CD14-positive monocyte (primary cell): ENCODE results near the gene FAM53B. TPM values are rescaled to one million over a fixed set of nuclear protein-coding genes. Genes with fewer than 3 reads are reported as not detected.

ENCODE experiments used
- DNase-seq, 3 donors: peaks; one replicate each; pipeline ENCODE4 v3.0.0-alpha.2; 2011 to 2022
- H2AFZ ChIP-seq: 2 replicates; pipeline ENCODE4 v1.6.0; 2012; ENCODE audit warnings: mild to moderate bottlenecking, low read depth, low read length, inconsistent platforms; ENCODE audit not compliant: insufficient read depth, poor library complexity, severe bottlenecking
- H3K27ac ChIP-seq, 2 donors: 1 replicate in 1 of 2; 2 replicates in 1 of 2; pipeline ENCODE4 v1.5.1; 2012 to 2013; ENCODE audit warnings: low read length in 2 of 2, control low read depth in 1 of 2, inconsistent platforms in 1 of 2, low read depth in 1 of 2, mild to moderate bottlenecking in 1 of 2
- H3K27me3 ChIP-seq, 2 donors: one replicate each; pipeline versions ENCODE4 v1.6.0 to v1.6.1; 2011 to 2013; ENCODE audit warnings: low read length in 2 of 2; ENCODE audit not compliant: control insufficient read depth in 2 of 2, insufficient read depth in 2 of 2
- H3K36me3 ChIP-seq, 2 donors: replicated peaks in 1 of 2; 1 replicate in 1 of 2; 2 replicates in 1 of 2; pipeline versions ENCODE4 v1.5.1 to v1.6.1; 2012 to 2013; ENCODE audit warnings: low read length in 2 of 2, control low read depth in 1 of 2, inconsistent platforms in 1 of 2, mild to moderate bottlenecking in 1 of 2; ENCODE audit not compliant: insufficient read depth in 2 of 2, control insufficient read depth in 1 of 2
- H3K4me1 ChIP-seq, 2 donors: 1 replicate in 1 of 2; 2 replicates in 1 of 2; pipeline versions ENCODE4 v1.5.1 to v1.6.1; 2012 to 2013; ENCODE audit warnings: low read length in 2 of 2, control low read depth in 1 of 2, inconsistent platforms in 1 of 2, mild to moderate bottlenecking in 1 of 2, moderate library complexity in 1 of 2; ENCODE audit not compliant: insufficient read depth in 2 of 2, control insufficient read depth in 1 of 2
- H3K4me2 ChIP-seq: replicated peaks from 2 replicates; pipeline ENCODE3; 2012; ENCODE audit warnings: low read length, moderate library complexity, mild to moderate bottlenecking; ENCODE audit not compliant: poor library complexity, severe bottlenecking; ENCODE audit errors: extremely low read depth
- H3K4me3 ChIP-seq, 3 experiments: fragments of 200-600 bp in 1 of 3; sonication (generic) in 1 of 3; replicated peaks in 1 of 3; 1 replicate in 2 of 3; 2 replicates in 1 of 3; pipeline ENCODE4 v1.5.1; 2011 to 2013; ENCODE audit warnings: low read length in 3 of 3, mild to moderate bottlenecking in 3 of 3, control low read depth in 2 of 3, low read depth in 2 of 3, inconsistent platforms in 1 of 3, moderate library complexity in 1 of 3
- H3K79me2 ChIP-seq: 2 replicates; pipeline ENCODE4 v1.6.0; 2012; ENCODE audit warnings: mild to moderate bottlenecking, control low read depth, inconsistent platforms, low read length, moderate library complexity; ENCODE audit not compliant: insufficient read depth
- H3K9ac ChIP-seq: 2 replicates; pipeline ENCODE4 v1.6.0; 2017; ENCODE audit warnings: low read length, mild to moderate bottlenecking; ENCODE audit not compliant: insufficient read depth, poor library complexity, severe bottlenecking
- H3K9me3 ChIP-seq, 2 donors: replicated peaks in 1 of 2; 1 replicate in 1 of 2; 2 replicates in 1 of 2; pipeline versions ENCODE4 v1.5.1 to v1.6.1; 2012 to 2013; ENCODE audit warnings: low read length in 2 of 2, control low read depth in 1 of 2; ENCODE audit not compliant: control insufficient read depth in 1 of 2, insufficient read depth in 1 of 2
- H4K20me1 ChIP-seq: 2 replicates; pipeline ENCODE4 v1.6.0; 2012; ENCODE audit warnings: mild to moderate bottlenecking, low read length, control low read depth, moderate library complexity; ENCODE audit not compliant: insufficient read depth
- H3K27ac Mint-ChIP-seq, 7 donors: one replicate each; pipeline ENCODE4 v1.8.0; 2020; ENCODE audit warnings: mild to moderate bottlenecking in 7 of 7, mixed read lengths in 7 of 7, moderate library complexity in 6 of 7, inconsistent platforms in 2 of 7
- H3K27me3 Mint-ChIP-seq, 3 donors: one replicate each; pipeline ENCODE4 v1.8.0; 2021 to 2022; ENCODE audit warnings: low read depth in 3 of 3, mild to moderate bottlenecking in 3 of 3, mixed read lengths in 3 of 3, moderate library complexity in 3 of 3, inconsistent platforms in 1 of 3
- H3K36me3 Mint-ChIP-seq, 2 donors: one replicate each; pipeline ENCODE4 v1.8.0; 2020; ENCODE audit warnings: mixed read lengths in 2 of 2, inconsistent platforms in 1 of 2, mild to moderate bottlenecking in 1 of 2
- H3K4me1 Mint-ChIP-seq: one replicate; pipeline ENCODE4 v1.8.0; 2020; ENCODE audit warnings: mild to moderate bottlenecking, mixed read lengths
- H3K4me3 Mint-ChIP-seq, 2 donors: one replicate each; pipeline ENCODE4 v1.8.0; 2020; ENCODE audit warnings: mild to moderate bottlenecking in 2 of 2, mixed read lengths in 2 of 2, moderate library complexity in 1 of 2
- H3K9me3 Mint-ChIP-seq, 7 donors: one replicate each; pipeline ENCODE4 v1.8.0; 2020 to 2022; ENCODE audit warnings: mixed read lengths in 7 of 7, mild to moderate bottlenecking in 6 of 7, moderate library complexity in 6 of 7, inconsistent platforms in 2 of 7
- WGBS: methylation state at CpG from one replicate; pipeline ENCODE4 v1.1.5; 2013; ENCODE audit warnings: missing lambda C conversion rate; ENCODE audit not compliant: insufficient coverage; 5-methylcytosine and 5-hydroxymethylcytosine counted together
- intact Hi-C, 2 donors: fragments of 100-400 bp; cut with micrococcal nuclease; formaldehyde crosslinking; loops; one replicate each; pipeline versions ENCODE4 v1.15.0 to v1.15.1; 2023
- polyA plus RNA-seq, 3 donors: library from polyadenylated mRNA; depleted of rRNA in 1 of 3; unstranded in 2 of 3; stranded (reverse) in 1 of 3; fragments of 300-500 nt in 2 of 3; fragments of >200 nt in 1 of 3; fragmentation: Illumina TruSeq in 2 of 3; gene quantifications; 1 replicate in 2 of 3; 2 replicates in 1 of 3; pipeline ENCODE4 v1.2.3, GENCODE V29; 2012 to 2021
- TF ChIP-seq, protein P1 (sequence below): fragments of 200-600 bp; IDR thresholded peaks from one replicate; pipeline ENCODE4 v1.8.0; 2022; ENCODE audit warnings: antibody characterized with exemption, mild to moderate bottlenecking

FAM53B gene
- polyA plus RNA-seq, 3 donors = 5.8 to 23.3 (median 12.6) TPM

DNA sequence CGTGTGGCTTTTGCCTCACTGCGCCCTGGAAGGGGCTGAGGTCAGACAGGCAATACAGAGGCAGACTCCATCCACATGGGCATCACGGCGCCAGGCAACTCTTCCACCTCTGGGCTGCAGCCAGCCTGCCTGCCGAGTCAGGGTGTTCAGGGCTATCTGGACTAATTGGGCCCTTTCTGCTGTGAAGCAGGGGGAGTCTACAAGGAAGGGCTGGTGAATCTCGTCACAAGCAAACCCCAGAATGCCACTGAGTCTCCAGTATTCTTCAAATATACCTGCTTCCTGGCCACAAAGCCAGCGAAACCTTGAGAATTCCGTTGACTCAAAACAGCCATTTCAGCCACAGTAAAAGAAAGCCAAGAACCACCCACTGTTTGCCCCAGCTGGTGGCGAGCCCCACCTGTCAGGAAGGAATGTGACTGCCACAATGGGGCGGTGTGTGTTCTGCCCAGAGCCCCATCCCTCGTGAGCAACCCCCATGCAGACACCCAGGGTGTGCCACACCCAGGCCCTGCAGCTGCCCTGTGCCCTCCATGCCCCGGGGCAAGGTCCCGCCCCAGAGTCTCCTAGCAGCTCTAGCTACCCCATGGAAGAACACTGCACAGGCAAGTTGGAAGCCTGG lies 117.3 kb downstream of the FAM53B start:
- Histone ChIP-seq H4K20me1 (peaks cover 99% of the 10 kb centered on the region), H3K27me3 (no peaks in the 10 kb centered on the region), H3K79me2 (peaks cover 84% of the 10 kb centered on the region), H2AFZ (no peak overlapping the region), H3K9ac (peak overlapping the region; percentile 2), H3K27ac (no peak overlapping the region), H3K9me3 (no peaks in the 10 kb centered on the region), H3K4me3 (no peak overlapping the region), H3K4me2 (no peak overlapping the region), H3K4me1 (peaks cover 20 to 33% of the 10 kb centered on the region in 2 donors), H3K36me3 (peaks cover 24 to 33% of the 10 kb centered on the region in 2 donors)
- Mint-ChIP-seq H3K27me3 (no peaks in the 10 kb centered on the region), H3K9me3 (no peaks in the 10 kb centered on the region), H3K36me3 (peaks cover 24 to 55% of the 10 kb centered on the region in 2 donors), H3K27ac (peak overlapping the region in 2 of 7 donors; percentile 80), H3K4me3 (no peak overlapping the region), H3K4me1 (peaks cover 37% of the 10 kb centered on the region)
- intact Hi-C loops = loop anchor here in 1 of 2 donors (10.0 kb wide), 1 partner anchor 92 kb away; no protein-coding TSS in a partner anchor
- no peak for DNase-seq
- WGBS = 64% methylated on average over 11 of the region's 13 CpGs
- TF ChIP-seq, protein P1, sequence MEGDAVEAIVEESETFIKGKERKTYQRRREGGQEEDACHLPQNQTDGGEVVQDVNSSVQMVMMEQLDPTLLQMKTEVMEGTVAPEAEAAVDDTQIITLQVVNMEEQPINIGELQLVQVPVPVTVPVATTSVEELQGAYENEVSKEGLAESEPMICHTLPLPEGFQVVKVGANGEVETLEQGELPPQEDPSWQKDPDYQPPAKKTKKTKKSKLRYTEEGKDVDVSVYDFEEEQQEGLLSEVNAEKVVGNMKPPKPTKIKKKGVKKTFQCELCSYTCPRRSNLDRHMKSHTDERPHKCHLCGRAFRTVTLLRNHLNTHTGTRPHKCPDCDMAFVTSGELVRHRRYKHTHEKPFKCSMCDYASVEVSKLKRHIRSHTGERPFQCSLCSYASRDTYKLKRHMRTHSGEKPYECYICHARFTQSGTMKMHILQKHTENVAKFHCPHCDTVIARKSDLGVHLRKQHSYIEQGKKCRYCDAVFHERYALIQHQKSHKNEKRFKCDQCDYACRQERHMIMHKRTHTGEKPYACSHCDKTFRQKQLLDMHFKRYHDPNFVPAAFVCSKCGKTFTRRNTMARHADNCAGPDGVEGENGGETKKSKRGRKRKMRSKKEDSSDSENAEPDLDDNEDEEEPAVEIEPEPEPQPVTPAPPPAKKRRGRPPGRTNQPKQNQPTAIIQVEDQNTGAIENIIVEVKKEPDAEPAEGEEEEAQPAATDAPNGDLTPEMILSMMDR = no peak

DNA sequence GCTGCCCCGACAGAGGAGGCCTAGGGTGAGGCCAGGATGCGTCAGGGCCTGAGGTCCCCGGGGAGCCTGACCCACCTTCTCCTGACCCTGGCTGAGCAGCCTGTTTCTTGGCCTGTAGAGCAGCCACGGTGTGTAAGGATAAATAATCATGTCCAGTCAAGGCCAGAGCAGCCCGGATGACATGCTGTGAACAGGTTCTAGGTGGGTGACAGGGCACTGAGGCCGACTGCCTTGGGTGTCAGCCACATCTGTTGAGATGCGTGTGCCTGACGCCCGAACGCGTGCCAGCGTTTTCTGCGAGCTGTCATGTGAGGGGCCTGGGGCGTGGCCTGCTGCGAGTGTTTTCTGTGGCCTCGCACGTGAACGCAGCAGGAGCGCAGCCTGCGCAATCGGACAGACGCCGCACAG lies 118.3 kb downstream of the FAM53B start:
- Mint-ChIP-seq H3K27me3 (no peaks in the 10 kb centered on the region), H3K27ac (no peak overlapping the region), H3K4me3 (no peak overlapping the region), H3K9me3 (no peaks in the 10 kb centered on the region), H3K36me3 (peaks cover 29 to 60% of the 10 kb centered on the region in 2 donors), H3K4me1 (peaks cover 36% of the 10 kb centered on the region)
- Histone ChIP-seq H3K27me3 (no peaks in the 10 kb centered on the region), H3K36me3 (peaks cover 24 to 42% of the 10 kb centered on the region in 2 donors), H2AFZ (no peak overlapping the region), H3K4me1 (peaks cover 20 to 35% of the 10 kb centered on the region in 2 donors), H4K20me1 (peaks cover 99% of the 10 kb centered on the region), H3K79me2 (peaks cover 79% of the 10 kb centered on the region), H3K4me3 (no peak overlapping the region), H3K9me3 (no peaks in the 10 kb centered on the region), H3K9ac (no peak overlapping the region), H3K4me2 (no peak overlapping the region), H3K27ac (peak overlapping the region in 1 of 2 donors; percentile 2)
- DNase-seq = no peak
- WGBS = 96% methylated on average over 23 of the region's 23 CpGs
- intact Hi-C loops = loop anchor here in 1 of 2 donors (10.0 kb wide), 1 partner anchor 91 kb away; no protein-coding TSS in a partner anchor
- TF ChIP-seq, protein P1 = no peak
